ENCODE results near the gene CNEP1R1. TPM values are rescaled to one million over a fixed set of nuclear protein-coding genes. Genes with fewer than 3 reads are reported as not detected.
"Not testable (repeated sequence)": the region's sequence is repeated elsewhere in the genome, so short reads cannot be mapped to it uniquely, and the experiment has no call there.

The CNEP1R1 gene
- polyA plus RNA-seq, 6 donors from 2014 or later: 13.2 to 16.6 (median 14.2) TPM

DNA sequence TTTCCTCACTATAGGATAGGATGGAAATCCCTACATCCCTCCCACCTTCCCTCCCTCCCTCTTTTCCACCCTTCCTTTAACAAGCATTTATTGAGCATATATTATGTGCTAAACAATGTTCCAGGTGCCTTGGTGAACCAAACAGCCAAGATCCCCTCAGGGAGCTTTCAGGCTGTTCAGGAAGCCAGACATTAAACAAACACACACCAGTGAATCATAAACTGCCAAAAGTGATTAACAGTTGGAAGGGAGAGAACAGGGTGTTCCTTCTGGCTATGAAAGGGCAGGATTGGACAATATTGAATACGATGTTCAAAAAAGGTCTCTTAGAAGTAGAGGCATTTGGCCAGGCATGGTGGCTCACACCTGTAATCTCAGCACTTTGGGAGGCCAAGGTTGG, 22.8 kb upstream of the CNEP1R1 start:
- H3K36me3 Mint-ChIP-seq: no peaks in the 10 kb centered on the region
- DNase-seq (no peak), ATAC-seq (ENCODE audit: low read depth in 2 of 2) (no peak)
- H3K27ac Mint-ChIP-seq: no peak overlapping the region
- no peaks in the 10 kb centered on the region for H3K4me1 Mint-ChIP-seq
- no peak overlapping the region for H3K4me3 Mint-ChIP-seq
- peaks cover 3 to 39% (median 31%) of the 10 kb centered on the region in 3 donors for H3K27me3 Mint-ChIP-seq
- peaks cover 0 to 6% (median 0%) of the 10 kb centered on the region in 7 donors for H3K9me3 Mint-ChIP-seq

- ATAC-seq (ENCODE audit: low read depth in 2 of 2) (no peak), DNase-seq (no peak)
- Mint-ChIP-seq H3K27me3 (peaks cover 5 to 39% (median 29%) of the 10 kb centered on the region in 3 donors), H3K4me3 (no peak overlapping the region), H3K36me3 (peaks cover 0 to 8% of the 10 kb centered on the region in 2 donors), H3K9me3 (peaks cover 3 to 7% (median 6%) of the 10 kb centered on the region in 7 donors), H3K27ac (no peak overlapping the region), H3K4me1 (no peaks in the 10 kb centered on the region)
These were observed 20.8 kb upstream of the CNEP1R1 start for GRCh38 chr16:50004239-50004638.

DNA sequence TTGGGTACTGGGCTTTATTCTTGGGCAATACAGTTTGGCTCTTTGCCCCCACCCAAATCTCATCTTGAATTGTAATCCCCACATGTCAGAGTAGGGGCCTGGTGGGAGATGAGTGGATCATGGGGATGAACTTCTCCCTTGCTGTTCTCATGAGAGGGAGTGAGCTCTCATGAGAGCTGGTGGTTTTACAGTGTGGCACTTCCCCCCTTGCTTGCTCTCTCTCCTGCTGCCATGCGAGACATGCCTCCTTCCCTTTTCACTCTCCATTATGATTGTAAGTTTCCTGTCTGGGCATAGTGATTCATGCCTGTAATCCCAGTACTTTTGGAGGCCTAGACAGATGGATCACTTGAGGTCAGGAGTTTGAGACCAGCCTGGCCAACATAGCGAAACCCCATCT, 18.1 kb upstream of the CNEP1R1 start:
- Mint-ChIP-seq H3K36me3 (peaks cover 0 to 8% of the 10 kb centered on the region in 2 donors), H3K4me1 (no peaks in the 10 kb centered on the region), H3K27ac (no peak overlapping the region), H3K9me3 (peaks cover 4 to 7% (median 5%) of the 10 kb centered on the region in 7 donors), H3K27me3 (peaks cover 5 to 46% (median 28%) of the 10 kb centered on the region in 3 donors), H3K4me3 (no peak overlapping the region)
- no peak for ATAC-seq (ENCODE audit: low read depth in 2 of 2)
- DNase-seq: no peak

- no peak overlapping the region for H3K27ac Mint-ChIP-seq
- H3K4me3 Mint-ChIP-seq: no peak overlapping the region
- ATAC-seq (ENCODE audit: low read depth in 2 of 2) (no peak), DNase-seq (no peak)
- peaks cover 5 to 41% (median 23%) of the 10 kb centered on the region in 3 donors for H3K27me3 Mint-ChIP-seq
- H3K36me3 Mint-ChIP-seq: peaks cover 0 to 8% of the 10 kb centered on the region in 2 donors
- no peaks in the 10 kb centered on the region for H3K4me1 Mint-ChIP-seq
- H3K9me3 Mint-ChIP-seq: peaks cover 4 to 7% (median 4%) of the 10 kb centered on the region in 7 donors
These were observed 17.3 kb upstream of the CNEP1R1 start for GRCh38 chr16:50007744-50008143.

DNA sequence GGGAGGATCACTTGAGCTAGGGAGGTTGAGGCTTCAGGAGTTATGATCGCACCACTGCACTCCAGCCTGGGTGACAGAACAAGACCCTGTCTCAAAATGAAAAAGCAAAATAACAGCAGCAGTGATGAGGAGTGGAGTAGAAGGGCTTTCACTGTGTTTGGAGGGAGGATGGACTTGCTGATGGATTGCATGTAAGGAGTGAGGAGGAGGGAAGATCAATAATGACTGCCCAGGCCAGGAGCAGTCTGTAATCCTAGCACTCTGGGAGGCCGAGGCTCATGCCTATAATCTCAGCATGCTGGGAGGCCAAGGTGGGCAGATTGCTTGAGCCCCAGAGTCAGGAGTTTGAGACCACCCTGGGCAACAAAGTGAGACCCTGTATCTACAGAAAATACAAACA, 14.8 kb upstream of the CNEP1R1 start:
- DNase-seq: no peak
- Mint-ChIP-seq H3K4me1 (no peaks in the 10 kb centered on the region), H3K27me3 (peaks cover 5 to 33% (median 17%) of the 10 kb centered on the region in 3 donors), H3K4me3 (no peak overlapping the region), H3K9me3 (peaks cover 0 to 7% (median 4%) of the 10 kb centered on the region in 7 donors), H3K27ac (peak overlapping the region in 1 of 6 donors; percentile 29), H3K36me3 (peaks cover 0 to 8% of the 10 kb centered on the region in 2 donors)
- no peak for ATAC-seq (ENCODE audit: low read depth in 2 of 2)

DNA sequence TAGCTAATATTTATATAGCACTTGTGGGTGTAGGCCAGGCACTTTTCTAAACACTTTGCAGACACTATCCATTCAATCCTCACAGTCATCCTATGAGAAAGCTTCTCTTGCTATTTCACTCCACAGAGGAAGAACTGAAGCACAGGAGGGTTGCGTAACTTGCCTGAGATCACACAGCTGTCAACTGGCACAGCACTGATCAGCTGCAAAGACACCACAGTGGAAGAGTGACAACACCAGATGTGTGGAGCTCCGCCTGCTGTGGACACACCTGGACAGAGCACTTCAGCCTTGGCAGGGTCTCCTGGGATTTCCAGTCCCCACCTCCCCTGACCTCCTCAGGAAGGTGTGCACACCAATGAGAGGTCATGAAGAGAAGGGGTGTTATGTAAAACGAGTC, 13.3 kb upstream of the CNEP1R1 start:
- H3K27ac Mint-ChIP-seq: no peak overlapping the region
- H3K4me1 Mint-ChIP-seq: peaks cover 0 to 3% (median 3%) of the 10 kb centered on the region in 3 donors
- DNase-seq (no peak), ATAC-seq (ENCODE audit: low read depth in 2 of 2) (no peak)
- H3K36me3 Mint-ChIP-seq: peaks cover 0 to 8% of the 10 kb centered on the region in 2 donors
- H3K4me3 Mint-ChIP-seq: no peak overlapping the region
- H3K27me3 Mint-ChIP-seq: peaks cover 5 to 22% (median 17%) of the 10 kb centered on the region in 3 donors
- peaks cover 0 to 7% (median 4%) of the 10 kb centered on the region in 7 donors for H3K9me3 Mint-ChIP-seq

DNA sequence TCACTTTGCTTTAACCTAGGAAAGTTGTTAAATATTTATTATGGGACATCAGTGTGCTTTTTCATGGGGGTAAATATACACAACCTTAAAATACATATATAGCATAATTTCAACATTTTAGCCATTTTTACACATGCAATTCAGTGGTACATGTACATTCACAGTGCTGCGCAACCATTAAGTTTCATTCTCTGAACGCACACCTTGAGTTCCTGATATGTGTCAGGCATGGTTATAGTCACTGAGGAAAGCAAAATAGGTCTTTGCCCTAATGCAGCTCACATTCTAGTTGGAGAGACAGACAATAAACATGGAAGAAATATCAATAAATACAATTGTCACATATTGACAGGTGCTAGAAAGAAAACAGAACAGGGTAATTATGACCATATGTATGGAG, 12.8 kb upstream of the CNEP1R1 start:
- ATAC-seq (ENCODE audit: low read depth in 2 of 2) (no peak), DNase-seq (no peak)
- Mint-ChIP-seq H3K27ac (peak overlapping the region in 1 of 6 donors; percentile 12), H3K36me3 (peaks cover 0 to 8% of the 10 kb centered on the region in 2 donors), H3K4me3 (no peak overlapping the region), H3K4me1 (peaks cover 0 to 3% (median 3%) of the 10 kb centered on the region in 3 donors), H3K9me3 (peaks cover 0 to 7% (median 4%) of the 10 kb centered on the region in 7 donors), H3K27me3 (peaks cover 5 to 22% (median 17%) of the 10 kb centered on the region in 3 donors)

- not testable (repeated sequence) for H3K4me3 Mint-ChIP-seq; DNase-seq; H3K9me3 Mint-ChIP-seq; H3K36me3 Mint-ChIP-seq; H3K4me1 Mint-ChIP-seq; ATAC-seq (ENCODE audit: low read depth in 2 of 2); H3K27ac Mint-ChIP-seq
- peaks cover 5 to 13% (median 11%) of the 10 kb centered on the region in 3 donors for H3K27me3 Mint-ChIP-seq
These were observed 10.8 kb upstream of the CNEP1R1 start for GRCh38 chr16:50014211-50014610.

GRCh38 chr16:50015631-50016030, 9.4 kb upstream of the CNEP1R1 start:
- no peak for DNase-seq
- Mint-ChIP-seq H3K27me3 (peaks cover 6 to 10% (median 9%) of the 10 kb centered on the region in 3 donors), H3K27ac (peak overlapping the region in 1 of 6 donors; percentile 86), H3K36me3 (no peaks in the 10 kb centered on the region), H3K4me3 (no peak overlapping the region), H3K9me3 (no peaks in the 10 kb centered on the region), H3K4me1 (peaks cover 0 to 3% (median 3%) of the 10 kb centered on the region in 3 donors)
- no peak for ATAC-seq (ENCODE audit: low read depth in 2 of 2)

DNA sequence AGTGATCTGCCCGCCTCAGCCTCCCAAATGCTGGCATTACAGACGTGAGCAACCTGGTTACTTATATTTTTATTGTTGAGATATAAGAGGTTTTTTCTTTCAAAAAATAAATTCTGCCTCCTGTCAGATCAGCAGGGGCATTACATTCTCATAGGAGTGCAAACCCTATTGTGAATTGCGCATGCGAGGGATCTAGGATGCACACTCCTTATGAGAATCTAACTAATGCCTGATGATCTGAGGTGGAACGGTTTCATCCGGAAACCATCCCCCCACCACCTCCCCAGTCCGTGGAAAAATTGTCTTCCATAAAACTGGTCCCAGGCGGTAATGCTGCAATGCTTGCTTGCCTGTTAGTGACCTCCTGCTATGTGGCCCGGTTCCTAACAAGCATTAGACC, 7.5 kb upstream of the CNEP1R1 start:
- DNase-seq (no peak), ATAC-seq (ENCODE audit: low read depth in 2 of 2) (no peak)
- Mint-ChIP-seq H3K27me3 (peaks cover 0 to 22% (median 10%) of the 10 kb centered on the region in 3 donors), H3K4me1 (peaks cover 0 to 3% (median 3%) of the 10 kb centered on the region in 3 donors), H3K4me3 (no peak overlapping the region), H3K9me3 (no peaks in the 10 kb centered on the region), H3K36me3 (no peaks in the 10 kb centered on the region), H3K27ac (no peak overlapping the region)

GRCh38 chr16:50021544-50021943, 3.5 kb upstream of the CNEP1R1 start:
- peaks cover 3 to 20% (median 18%) of the 10 kb centered on the region in 3 donors for H3K4me1 Mint-ChIP-seq
- H3K9me3 Mint-ChIP-seq: no peaks in the 10 kb centered on the region
- ATAC-seq (ENCODE audit: low read depth in 2 of 2): no peak
- peak overlapping the region in 1 of 8 donors; percentile 19 for H3K4me3 Mint-ChIP-seq
- no peak overlapping the region for H3K27ac Mint-ChIP-seq
- no peak for DNase-seq
- peaks cover 0 to 15% (median 10%) of the 10 kb centered on the region in 3 donors for H3K27me3 Mint-ChIP-seq
- no peaks in the 10 kb centered on the region for H3K36me3 Mint-ChIP-seq

DNA sequence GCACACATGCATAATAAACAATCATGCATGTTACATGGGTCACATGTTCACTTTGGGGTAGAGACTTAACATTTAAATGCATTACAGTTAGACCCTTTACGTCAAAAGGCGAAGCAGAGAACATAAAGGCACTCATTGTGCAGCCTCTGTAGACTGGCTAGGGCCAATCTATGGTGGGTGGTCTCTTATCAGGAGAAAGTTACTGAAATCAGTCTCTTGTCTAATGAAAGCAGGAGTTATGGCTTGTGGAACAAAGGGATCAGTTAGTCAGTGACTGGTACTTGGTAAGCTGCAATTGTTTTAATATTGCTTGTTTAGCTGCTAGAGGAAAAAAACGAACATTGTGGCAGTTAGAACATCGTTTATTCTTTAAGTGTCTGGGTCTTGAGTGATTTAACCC, 1.4 kb upstream of the CNEP1R1 start:
- DNase-seq: no peak
- H3K27ac Mint-ChIP-seq: peak overlapping the region in 1 of 6 donors; percentile 65
- peaks cover 3 to 26% (median 22%) of the 10 kb centered on the region in 3 donors for H3K4me1 Mint-ChIP-seq
- peaks cover 0 to 15% (median 10%) of the 10 kb centered on the region in 3 donors for H3K27me3 Mint-ChIP-seq
- H3K4me3 Mint-ChIP-seq: peak overlapping the region in 1 of 8 donors; percentile 38
- no peaks in the 10 kb centered on the region for H3K9me3 Mint-ChIP-seq
- H3K36me3 Mint-ChIP-seq: no peaks in the 10 kb centered on the region
- no peak for ATAC-seq (ENCODE audit: low read depth in 2 of 2)

DNA sequence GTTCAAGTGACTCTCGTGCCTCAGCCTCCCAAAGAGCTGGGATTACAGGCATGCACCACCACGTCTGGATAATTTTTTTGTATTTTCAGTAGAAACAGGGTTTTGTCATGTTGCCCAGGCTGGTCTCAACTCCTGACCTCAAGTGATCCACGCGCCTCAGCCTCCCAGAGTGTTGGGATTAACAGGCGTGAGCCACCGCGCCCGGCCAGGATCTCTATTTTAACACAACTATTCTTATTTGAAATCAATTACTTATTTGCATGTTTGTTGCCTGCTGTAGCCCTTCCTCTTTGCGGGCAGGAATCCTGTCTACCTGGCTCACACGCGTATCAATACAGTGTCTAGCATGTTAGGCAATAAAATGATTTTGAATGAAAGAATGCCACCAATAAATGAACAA, 818 bp upstream of the CNEP1R1 start:
- Mint-ChIP-seq H3K4me3 (peak overlapping the region in 4 of 8 donors; percentile 52 to 96 (median 91)), H3K36me3 (no peaks in the 10 kb centered on the region), H3K27ac (peak overlapping the region in 3 of 6 donors; percentile 85 to 96 (median 96)), H3K4me1 (peaks cover 3 to 28% (median 22%) of the 10 kb centered on the region in 3 donors), H3K9me3 (no peaks in the 10 kb centered on the region), H3K27me3 (peaks cover 0 to 15% (median 5%) of the 10 kb centered on the region in 3 donors)
- DNase-seq (no peak), ATAC-seq (ENCODE audit: low read depth in 2 of 2) (no peak)

DNA sequence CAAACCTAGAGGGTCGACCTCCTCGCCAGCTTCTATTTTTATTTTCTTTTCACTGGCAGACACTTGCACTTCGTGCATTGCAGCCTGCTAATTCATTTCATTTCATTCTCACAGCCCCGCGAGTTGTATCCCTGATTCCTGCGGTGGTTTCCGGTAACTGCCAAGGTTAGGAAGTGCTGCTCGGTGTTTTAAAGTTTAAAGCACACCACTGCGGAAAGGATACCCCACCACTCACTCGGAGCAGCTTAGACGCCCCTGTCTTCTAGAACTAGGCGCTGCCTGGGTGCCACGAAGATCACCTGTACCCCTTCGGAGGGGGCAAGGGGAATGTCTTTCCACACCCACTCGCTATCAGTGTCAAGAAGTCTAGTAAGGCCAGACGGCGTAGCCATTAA, 509 bp downstream of the CNEP1R1 start:
- no peak for DNase-seq
- H3K36me3 Mint-ChIP-seq: no peaks in the 10 kb centered on the region
- peak overlapping the region; percentile 88 to 97 (median 96) for H3K4me3 Mint-ChIP-seq
- H3K4me1 Mint-ChIP-seq: peaks cover 3 to 29% (median 26%) of the 10 kb centered on the region in 3 donors
- ATAC-seq (ENCODE audit: low read depth in 2 of 2): peak; percentile 5 to 8
- no peaks in the 10 kb centered on the region for H3K9me3 Mint-ChIP-seq
- H3K27ac Mint-ChIP-seq: peak overlapping the region; percentile 44 to 96 (median 88)
- H3K27me3 Mint-ChIP-seq: peaks cover 0 to 13% (median 4%) of the 10 kb centered on the region in 3 donors

Data from naive B cell (primary cell).